K562 (cell line): ENCODE results near the gene USP24. TPM values are rescaled to one million over a fixed set of nuclear protein-coding genes. Genes with fewer than 3 reads are reported as not detected.

Experiments used
- ATF2 ChIP-seq: sonication (generic); formaldehyde crosslinking; IDR thresholded peaks from 2 replicates; pipeline ENCODE4 v1.8.1; 2022; ENCODE audit warnings: missing genetic modification reagents
- CBFB ChIP-seq: sonication (generic); formaldehyde crosslinking; IDR thresholded peaks from 2 replicates; pipeline ENCODE4 v1.4.0; 2020; ENCODE audit warnings: mild to moderate bottlenecking, missing genetic modification reagents
- CLOCK ChIP-seq: fragments of 250-450 bp; sonication (Bioruptor Pico); IDR thresholded peaks from 2 replicates; pipeline ENCODE4 v1.4.0; 2020; ENCODE audit warnings: mild to moderate bottlenecking, moderate library complexity, borderline replicate concordance
- ESRRB ChIP-seq: fragments of 250-450 bp; sonication (Bioruptor Pico); IDR thresholded peaks from 2 replicates; pipeline ENCODE4 v1.5.0; 2020; ENCODE audit warnings: mild to moderate bottlenecking, moderate library complexity, borderline replicate concordance
- GATAD2A ChIP-seq: fragments of 450-650 bp; IDR thresholded peaks from 2 replicates; pipeline ENCODE4 v1.6.1; 2017
- HLTF ChIP-seq: fragments of 450-650 bp; IDR thresholded peaks from 2 replicates; pipeline ENCODE4 v1.6.1; 2016
- ILK ChIP-seq: fragments of 450-650 bp; IDR thresholded peaks from 2 replicates; pipeline ENCODE4 v1.6.1; 2016; ENCODE audit warnings: missing genetic modification characterization, low read depth, mild to moderate bottlenecking, missing compliant biosample characterization, moderate library complexity, borderline replicate concordance
- KDM4B ChIP-seq, 2 experiments: fragments of 450-650 bp in 1 of 2; sonication (generic) in 1 of 2; IDR thresholded peaks; 2 replicates each; pipeline ENCODE4 v1.6.1; 2016 to 2017; ENCODE audit warnings: borderline replicate concordance in 2 of 2, antibody characterized with exemption in 1 of 2, low read depth in 1 of 2, mild to moderate bottlenecking in 1 of 2
- MCM2 ChIP-seq: fragments of 450-650 bp; IDR thresholded peaks from 2 replicates; pipeline ENCODE4 v1.6.1; 2017; ENCODE audit warnings: low read depth, mild to moderate bottlenecking
- NCOA6 ChIP-seq: fragments of 450-650 bp; IDR thresholded peaks from 2 replicates; pipeline ENCODE4 v1.6.1; 2017; ENCODE audit warnings: mild to moderate bottlenecking
- NKRF ChIP-seq: fragments of 450-650 bp; IDR thresholded peaks from 2 replicates; pipeline ENCODE4 v1.6.1; 2016; ENCODE audit warnings: borderline replicate concordance
- PML ChIP-seq: IDR thresholded peaks from 2 replicates; pipeline ENCODE4 v1.6.1; 2012; ENCODE audit warnings: low read length, inconsistent platforms
- SMAD2 ChIP-seq: fragments of 150-350 bp; IDR thresholded peaks from 2 replicates; pipeline ENCODE4 v1.6.1; 2014; ENCODE audit warnings: low read depth, mild to moderate bottlenecking, low read length
- SOX6 ChIP-seq: fragments of 450-650 bp; IDR thresholded peaks from 2 replicates; pipeline ENCODE4 v1.6.1; 2014; ENCODE audit warnings: mild to moderate bottlenecking
- TAF1 ChIP-seq: IDR thresholded peaks from 2 replicates; pipeline ENCODE4 v1.6.1; 2011; ENCODE audit warnings: mild to moderate bottlenecking, low read length, moderate library complexity; ENCODE audit not compliant: insufficient read depth, control insufficient read depth, severe bottlenecking; ENCODE audit errors: extremely low read depth
- TBP ChIP-seq: optimal IDR thresholded peaks from 2 replicates; pipeline ENCODE3; 2011; ENCODE audit warnings: low read depth, low read length, improper control_type of control experiment
- TCF15 ChIP-seq: fragments of 250-450 bp; sonication (Bioruptor Pico); IDR thresholded peaks from 2 replicates; pipeline ENCODE4 v1.8.0; 2022; ENCODE audit warnings: moderate library complexity, mild to moderate bottlenecking, inconsistent platforms
- USF1 ChIP-seq: sonication (generic); formaldehyde crosslinking; IDR thresholded peaks from 2 replicates; pipeline ENCODE4 v1.9.0; 2022; ENCODE audit warnings: mild to moderate bottlenecking, missing genetic modification reagents
- ZNF436 ChIP-seq: fragments of 250-450, 450-650 bp; sonication (Bioruptor Pico); formaldehyde crosslinking; IDR thresholded peaks from 2 replicates; pipeline ENCODE4 v1.7.0; 2020; ENCODE audit warnings: mild to moderate bottlenecking
- ZNF445 ChIP-seq: fragments of 250-450 bp; sonication (Bioruptor Pico); IDR thresholded peaks from 2 replicates; pipeline ENCODE4 v1.4.0; 2020; ENCODE audit warnings: low read depth, mild to moderate bottlenecking, moderate library complexity
- polyA plus RNA-seq, 8 experiments: library from polyadenylated mRNA; depleted of rRNA in 4 of 8; stranded (reverse) in 5 of 8; unstranded in 3 of 8; fragments of >200 nt; fragmentation: Nextera tagmentation in 2 of 8; fragmentation: Illumina TruSeq in 1 of 8; extraction: Ambion mirVana in 2 of 8; extraction: Trizol in 1 of 8; gene quantifications; 2 replicates each; pipeline versions ENCODE4 v1.2.1 to v1.2.3, GENCODE V29; 2011 to 2014; ENCODE audit warnings: inconsistent platforms in 1 of 8, missing spikeins in 1 of 8
- total RNA-seq, 7 experiments: library from RNA; depleted of rRNA in 6 of 7; stranded (reverse); fragments of >200 nt in 6 of 7; fragmentation: Illumina TruSeq in 2 of 7; extraction: Trizol in 2 of 7; gene quantifications; 2 replicates each; pipeline versions ENCODE4 v1.2.1 to v1.2.3, GENCODE V29; 2011 to 2021; ENCODE audit warnings: low replicate concordance in 1 of 7

The USP24 gene
- total and polyA plus RNA-seq, 9 of the 15 experiments (the other 6 are each of a cell fraction or from before 2014, with no cell fraction given): 7.7 to 62.6 (median 36.8) TPM

- TF ChIP-seq ZNF445 (CRISPR knock-in tag) (no peak), KDM4B (IDR thresholded peaks at IDR 0.05; ENCODE audit: borderline replicate concordance in 2 of 2, low read depth in 1 of 2) (no peak), ESRRB (no peak), CBFB (CRISPR knock-in tag) (peak; percentile 43; the same call in 1 of the 2 replicates), HLTF (no peak), TCF15 (CRISPR knock-in tag) (no peak), NKRF (no peak), TBP (peak; percentile 78), SMAD2 (no peak), PML (no peak), TAF1 (peak; percentile 20), SOX6 (peak; percentile 49), ILK (tag) (no peak), ZNF436 (no peak), ATF2 (CRISPR knock-in tag) (no peak), MCM2 (no peak), USF1 (CRISPR knock-in tag) (no peak), CLOCK (CRISPR knock-in tag) (no peak), NCOA6 (peak; percentile 50; the same call in 1 of the 2 replicates), GATAD2A (no peak)
Measured at GRCh38 chr1:55039342-55040082, 175.7 kb downstream of the USP24 start, which contains the start of gene PCSK9 (continued).
